ENCODE results near the gene DPRX.
"Not testable (repeated sequence)": the region's sequence is repeated elsewhere in the genome, so short reads cannot be mapped to it uniquely, and the experiment has no call there.

Gene DPRX

GRCh38 chr19:53647350-53647749, 15.6 kb downstream of the DPRX start:
- no peak for DNase-seq

DNA sequence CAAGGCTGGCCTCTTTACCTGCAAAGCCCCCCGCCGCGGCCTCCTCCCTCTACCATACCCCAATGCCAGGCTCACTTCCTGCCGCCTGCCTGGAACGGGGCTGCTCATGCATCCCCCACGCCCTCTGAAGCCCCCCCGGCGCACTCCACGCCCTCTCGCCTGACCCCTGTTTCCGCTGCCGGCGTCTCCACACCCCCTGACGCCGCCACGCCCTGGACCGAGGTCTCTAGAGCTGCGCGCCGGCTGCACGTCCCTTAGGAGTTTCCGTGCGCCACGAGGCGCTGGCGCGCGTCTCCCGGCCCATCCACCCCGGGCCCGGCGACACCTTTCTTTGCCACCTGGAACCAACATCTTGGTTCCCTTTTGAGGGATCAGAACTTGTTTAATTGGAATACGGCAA, 16.0 kb downstream of the DPRX start:
- no peak for DNase-seq

DNA sequence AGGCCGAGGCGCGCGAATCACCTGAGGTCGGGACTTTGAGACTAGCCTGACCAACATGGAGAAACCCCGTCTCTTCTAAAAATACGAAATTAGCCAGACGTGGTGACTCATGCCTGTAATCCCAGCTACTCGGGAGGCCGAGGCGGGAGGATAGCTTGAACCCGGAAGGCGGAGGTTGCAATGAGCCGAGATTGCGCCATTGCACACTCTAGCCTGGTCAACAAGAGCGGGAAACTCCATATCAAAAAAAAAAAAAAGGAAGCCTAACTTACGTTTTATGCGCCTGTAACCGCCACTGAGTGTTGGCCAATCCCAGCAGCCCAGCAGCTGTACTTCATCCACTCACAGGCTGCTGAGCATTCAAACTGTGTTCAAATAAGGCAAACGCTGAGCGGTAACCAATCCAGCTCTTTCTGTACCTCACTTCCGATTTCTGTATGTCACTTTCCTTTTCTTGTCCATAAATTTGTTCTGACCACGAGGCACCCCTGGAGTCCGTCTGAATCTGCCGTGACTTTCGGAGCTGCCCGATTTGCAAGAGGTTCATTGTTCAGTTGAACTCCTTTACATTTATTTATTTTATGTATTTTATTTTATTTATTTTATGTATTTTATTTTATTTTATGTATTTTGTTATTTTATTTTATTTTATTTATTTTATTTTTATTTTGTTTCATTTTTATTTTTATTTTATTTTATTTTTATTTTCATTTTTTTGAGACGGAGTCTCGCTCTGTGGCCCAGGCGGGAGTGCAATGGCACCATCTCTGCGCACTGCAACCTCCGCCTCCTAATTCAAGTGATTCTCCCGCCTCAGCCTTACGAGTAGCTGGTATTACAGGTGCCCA, 18.2 kb downstream of the DPRX start:
- no peak for DNase-seq

- no peak for DNase-seq
Observed at GRCh38 chr19:53652476-53652875, 20.7 kb downstream of the DPRX start.

- DNase-seq = no peak
Observed at GRCh38 chr19:53655042-53655665, 23.4 kb downstream of the DPRX start.

- DNase-seq = no peak
Observed at GRCh38 chr19:53657330-53657729, 25.5 kb downstream of the DPRX start.

DNA sequence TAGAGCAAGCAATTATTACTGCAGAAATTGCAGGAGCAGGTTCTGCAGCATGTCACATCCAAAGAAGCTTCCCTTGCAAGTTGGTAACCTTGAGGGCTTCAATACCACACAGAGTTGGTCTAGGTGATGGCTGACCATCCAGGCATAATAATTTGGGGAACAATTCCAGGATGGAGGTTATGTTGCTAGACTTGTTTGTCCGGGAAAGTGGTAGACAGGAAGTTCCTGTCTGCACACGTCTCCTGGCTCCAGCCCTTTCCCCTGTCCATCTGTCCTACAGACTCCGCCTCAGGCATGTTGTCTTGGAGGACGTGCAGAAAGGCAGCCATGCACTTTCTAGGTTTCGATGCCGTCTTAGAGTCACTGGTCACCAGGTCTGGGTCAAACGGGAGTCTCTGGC, 26.0 kb downstream of the DPRX start:
- DNase-seq = no peak

- DNase-seq = no peak
Observed at GRCh38 chr19:53659292-53659691, 27.5 kb downstream of the DPRX start.

GRCh38 chr19:53660584-53660983, 28.8 kb downstream of the DPRX start:
- no peak for DNase-seq

DNA sequence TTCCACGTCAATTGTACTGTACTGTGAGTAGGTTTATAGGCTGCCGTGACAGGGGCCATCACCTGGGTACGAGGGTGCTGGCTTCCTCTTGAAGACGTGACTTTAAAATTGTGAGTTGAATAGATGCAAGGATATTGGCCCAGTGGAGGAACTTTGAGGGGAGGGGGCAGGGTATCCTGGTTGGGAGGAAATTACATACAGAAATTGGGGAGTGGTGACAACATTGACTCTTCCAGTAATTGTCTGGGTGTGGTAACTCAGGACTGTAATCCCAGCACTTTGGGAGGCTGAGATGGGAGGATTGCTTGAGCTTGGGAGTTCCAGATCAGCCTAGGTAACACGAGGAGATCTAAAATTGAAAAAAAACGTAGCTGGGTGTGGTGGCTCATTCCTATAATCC, 30.4 kb downstream of the DPRX start:
- DNase-seq = no peak

DNA sequence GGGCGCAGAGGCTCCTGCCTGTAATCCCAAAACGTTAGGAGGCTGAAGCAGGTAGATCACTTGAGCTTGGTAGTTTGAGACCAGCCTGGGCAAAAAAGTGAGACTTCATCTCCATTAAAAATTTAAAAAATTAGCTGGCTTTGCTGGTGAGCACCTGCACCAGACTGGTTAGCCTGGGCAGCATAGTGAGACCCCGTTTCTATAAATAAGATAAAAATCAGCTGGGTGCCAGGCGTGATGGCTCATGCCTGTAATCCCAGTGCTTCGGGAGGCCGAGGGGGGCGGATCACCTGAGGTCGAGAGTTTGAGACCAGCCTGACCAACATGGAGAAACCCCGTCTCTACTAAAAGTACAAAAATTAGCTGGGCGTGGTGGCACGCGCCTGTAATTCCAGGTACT, 32.4 kb downstream of the DPRX start:
- DNase-seq = no peak

GRCh38 chr19:53664760-53665159, 33.0 kb downstream of the DPRX start:
- DNase-seq = no peak

GRCh38 chr19:53666331-53666730, 34.5 kb downstream of the DPRX start:
- not testable (repeated sequence) for DNase-seq

GRCh38 chr19:53668804-53669203, 37.0 kb downstream of the DPRX start:
- not testable (repeated sequence) for DNase-seq

DNA sequence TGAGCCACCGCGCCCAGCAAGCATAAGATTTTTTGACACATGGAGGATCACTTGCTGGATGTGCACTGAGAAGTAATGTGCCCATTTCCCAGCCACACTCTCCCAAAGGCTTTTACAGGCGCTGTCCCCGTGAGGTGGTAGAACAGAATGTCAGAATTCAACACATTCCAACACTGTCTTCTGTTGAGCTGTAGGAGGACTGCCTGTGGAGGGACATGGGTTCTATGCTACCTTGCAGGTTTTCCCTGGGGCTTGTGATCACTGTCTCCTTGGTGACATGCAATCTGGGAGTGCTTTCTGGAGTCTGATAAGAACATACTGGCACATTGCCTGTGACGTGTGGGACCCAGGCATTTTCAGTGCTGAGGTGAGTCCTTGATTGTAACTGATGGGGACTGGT, 38.5 kb downstream of the DPRX start:
- no peak for DNase-seq

DNA sequence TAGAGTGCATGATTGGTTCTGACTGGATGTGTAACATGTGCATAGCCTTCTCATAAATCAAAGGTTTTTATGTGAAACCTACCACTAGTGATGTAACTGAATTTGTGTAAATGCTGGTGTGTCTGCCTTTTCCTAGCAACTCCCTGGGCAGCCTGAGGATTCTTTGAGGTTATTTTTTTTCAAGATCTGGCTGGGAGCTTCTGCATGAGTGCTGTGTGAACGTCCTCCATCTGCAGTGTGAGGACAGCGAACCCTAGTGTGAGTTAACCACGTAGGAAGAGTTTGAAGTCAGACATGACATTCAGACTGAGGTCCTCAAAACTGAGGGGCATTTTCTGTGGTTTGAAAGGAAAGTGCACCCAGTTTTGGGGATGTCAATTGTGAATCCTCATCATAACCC, 39.9 kb downstream of the DPRX start:
- no peak for DNase-seq

Data from NCI-H1092 (cell line).